ENCODE data around the gene CTU1. TPM values are rescaled to one million over a fixed set of nuclear protein-coding genes. Genes with fewer than 3 reads are reported as not detected.

Gene CTU1
- total and polyA plus RNA-seq, 10 donors: 1.1 to 8.2 (median 6.0) TPM

DNA sequence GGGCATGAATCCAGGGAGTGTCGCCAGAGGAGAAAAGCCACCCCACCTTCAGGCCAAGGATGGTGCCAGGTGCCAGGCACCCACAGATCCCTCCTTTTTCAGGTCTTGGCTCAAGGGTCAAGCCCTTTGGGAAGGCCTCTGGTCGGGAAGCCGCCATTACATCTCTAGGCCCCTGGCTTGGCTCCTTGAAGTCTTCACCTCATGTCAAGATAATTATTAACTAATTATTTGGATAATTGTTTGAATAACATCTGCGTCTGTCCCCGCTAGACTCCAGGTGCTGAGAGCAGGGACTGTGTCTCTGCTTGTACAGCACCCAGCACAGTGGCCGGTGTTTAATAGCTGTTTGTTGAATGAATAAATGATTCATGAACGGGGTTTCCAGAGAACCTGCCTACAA lies 44.5 kb downstream of the CTU1 start:
- no peak for DNase-seq
- 93 to 97% (median 95%) methylated on average over 7 of the region's 7 CpGs for WGBS, 5 donors
- Histone ChIP-seq H3K4me3 (no peak overlapping the region), H3K36me3 (no peaks in the 10 kb centered on the region), H3K9me3 (no peaks in the 10 kb centered on the region), H3K4me1 (peaks cover 0 to 11% (median 6%) of the 10 kb centered on the region in 6 donors), H3K27me3 (replicated peaks in 1 of 7) (peaks cover 0 to 80% (median 25%) of the 10 kb centered on the region in 7 donors), H3K27ac (no peak overlapping the region)
- TF ChIP-seq POLR2AphosphoS5 (IDR thresholded peaks at IDR 0.05) (no peak), POLR2A (IDR thresholded peaks at IDR 0.05) (no peak)
- TF ChIP-seq, protein P1, sequence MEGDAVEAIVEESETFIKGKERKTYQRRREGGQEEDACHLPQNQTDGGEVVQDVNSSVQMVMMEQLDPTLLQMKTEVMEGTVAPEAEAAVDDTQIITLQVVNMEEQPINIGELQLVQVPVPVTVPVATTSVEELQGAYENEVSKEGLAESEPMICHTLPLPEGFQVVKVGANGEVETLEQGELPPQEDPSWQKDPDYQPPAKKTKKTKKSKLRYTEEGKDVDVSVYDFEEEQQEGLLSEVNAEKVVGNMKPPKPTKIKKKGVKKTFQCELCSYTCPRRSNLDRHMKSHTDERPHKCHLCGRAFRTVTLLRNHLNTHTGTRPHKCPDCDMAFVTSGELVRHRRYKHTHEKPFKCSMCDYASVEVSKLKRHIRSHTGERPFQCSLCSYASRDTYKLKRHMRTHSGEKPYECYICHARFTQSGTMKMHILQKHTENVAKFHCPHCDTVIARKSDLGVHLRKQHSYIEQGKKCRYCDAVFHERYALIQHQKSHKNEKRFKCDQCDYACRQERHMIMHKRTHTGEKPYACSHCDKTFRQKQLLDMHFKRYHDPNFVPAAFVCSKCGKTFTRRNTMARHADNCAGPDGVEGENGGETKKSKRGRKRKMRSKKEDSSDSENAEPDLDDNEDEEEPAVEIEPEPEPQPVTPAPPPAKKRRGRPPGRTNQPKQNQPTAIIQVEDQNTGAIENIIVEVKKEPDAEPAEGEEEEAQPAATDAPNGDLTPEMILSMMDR (IDR thresholded peaks at IDR 0.05 in 8 of 11, conservative IDR thresholded peaks at IDR 0.05 in 3 of 11): no peak
- intact Hi-C loops (cut with DNase I; ENCODE audit: low total_unique reads): no loop called here

GRCh38 chr19:51060973-51061372 lies 47.2 kb downstream of the CTU1 start:
- Histone ChIP-seq H3K4me1 (peaks cover 0 to 11% (median 6%) of the 10 kb centered on the region in 6 donors), H3K4me3 (no peak overlapping the region), H3K9me3 (no peaks in the 10 kb centered on the region), H3K27ac (no peak overlapping the region), H3K36me3 (no peaks in the 10 kb centered on the region), H3K27me3 (replicated peaks in 1 of 7) (peaks cover 0 to 65% (median 24%) of the 10 kb centered on the region in 7 donors)
- no peak for TF ChIP-seq POLR2A (IDR thresholded peaks at IDR 0.05)
- TF ChIP-seq, protein P1 (IDR thresholded peaks at IDR 0.05 in 8 of 11, conservative IDR thresholded peaks at IDR 0.05 in 3 of 11): no peak
- no peak for TF ChIP-seq POLR2AphosphoS5 (IDR thresholded peaks at IDR 0.05)
- WGBS, 5 donors: 0 to 81% (median 0%) methylated on average over 1 of the region's 1 CpG
- no peak for DNase-seq
- intact Hi-C loops (cut with DNase I; ENCODE audit: low total_unique reads): no loop called here

DNA sequence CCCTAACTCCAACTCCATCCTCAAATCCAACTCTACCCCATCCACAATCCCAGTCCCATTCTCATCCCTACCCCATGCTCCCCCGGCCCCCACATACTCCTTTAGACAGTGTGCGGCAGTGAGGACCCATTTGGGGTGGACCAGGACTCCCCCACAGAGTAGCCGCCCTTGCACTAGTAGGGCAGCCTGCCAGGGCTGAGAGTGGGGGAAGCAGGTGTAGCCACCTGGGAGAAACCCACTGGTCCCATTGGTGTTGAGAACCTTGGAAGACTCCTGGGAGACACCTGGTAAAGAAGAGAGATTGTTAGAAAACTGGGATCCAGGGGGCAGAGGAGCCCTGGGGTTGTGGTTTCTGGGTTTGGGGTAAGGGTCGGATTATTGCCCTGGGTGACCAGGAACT lies 47.9 kb downstream of the CTU1 start:
- Histone ChIP-seq H3K4me3 (no peak overlapping the region), H3K36me3 (no peaks in the 10 kb centered on the region), H3K27ac (no peak overlapping the region), H3K9me3 (no peaks in the 10 kb centered on the region), H3K4me1 (peaks cover 0 to 10% (median 6%) of the 10 kb centered on the region in 6 donors), H3K27me3 (replicated peaks in 1 of 7) (peaks cover 0 to 59% (median 19%) of the 10 kb centered on the region in 7 donors)
- 59 to 83% (median 64%) methylated on average over 4 of the region's 4 CpGs for WGBS, 5 donors
- intact Hi-C loops (cut with DNase I; ENCODE audit: low total_unique reads): no loop called here
- TF ChIP-seq POLR2AphosphoS5 (IDR thresholded peaks at IDR 0.05) (no peak), POLR2A (IDR thresholded peaks at IDR 0.05) (no peak)
- TF ChIP-seq, protein P1 (IDR thresholded peaks at IDR 0.05 in 8 of 11, conservative IDR thresholded peaks at IDR 0.05 in 3 of 11): no peak
- no peak for DNase-seq

GRCh38 chr19:51059715-51060114 lies 48.5 kb downstream of the CTU1 start:
- intact Hi-C loops (cut with DNase I; ENCODE audit: low total_unique reads): no loop called here
- Histone ChIP-seq H3K4me3 (no peak overlapping the region), H3K36me3 (no peaks in the 10 kb centered on the region), H3K27me3 (replicated peaks in 1 of 7) (peaks cover 0 to 59% (median 13%) of the 10 kb centered on the region in 7 donors), H3K9me3 (no peaks in the 10 kb centered on the region), H3K4me1 (peaks cover 0 to 4% (median 2%) of the 10 kb centered on the region in 6 donors), H3K27ac (no peak overlapping the region)
- WGBS, 5 donors: 71 to 83% (median 76%) methylated on average over 7 of the region's 7 CpGs
- no peak for DNase-seq
- TF ChIP-seq, protein P1 (IDR thresholded peaks at IDR 0.05 in 8 of 11, conservative IDR thresholded peaks at IDR 0.05 in 3 of 11): no peak
- TF ChIP-seq POLR2AphosphoS5 (IDR thresholded peaks at IDR 0.05): no peak
- no peak for TF ChIP-seq POLR2A (IDR thresholded peaks at IDR 0.05)
